ENCODE data around the gene PARN.
"Not testable (repeated sequence)": the region's sequence is repeated elsewhere in the genome, so short reads cannot be mapped to it uniquely, and the experiment has no call there.

Gene PARN

GRCh38 chr16:14559809-14560241 lies 70.2 kb downstream of the PARN start:
- TF ChIP-seq, protein P1, sequence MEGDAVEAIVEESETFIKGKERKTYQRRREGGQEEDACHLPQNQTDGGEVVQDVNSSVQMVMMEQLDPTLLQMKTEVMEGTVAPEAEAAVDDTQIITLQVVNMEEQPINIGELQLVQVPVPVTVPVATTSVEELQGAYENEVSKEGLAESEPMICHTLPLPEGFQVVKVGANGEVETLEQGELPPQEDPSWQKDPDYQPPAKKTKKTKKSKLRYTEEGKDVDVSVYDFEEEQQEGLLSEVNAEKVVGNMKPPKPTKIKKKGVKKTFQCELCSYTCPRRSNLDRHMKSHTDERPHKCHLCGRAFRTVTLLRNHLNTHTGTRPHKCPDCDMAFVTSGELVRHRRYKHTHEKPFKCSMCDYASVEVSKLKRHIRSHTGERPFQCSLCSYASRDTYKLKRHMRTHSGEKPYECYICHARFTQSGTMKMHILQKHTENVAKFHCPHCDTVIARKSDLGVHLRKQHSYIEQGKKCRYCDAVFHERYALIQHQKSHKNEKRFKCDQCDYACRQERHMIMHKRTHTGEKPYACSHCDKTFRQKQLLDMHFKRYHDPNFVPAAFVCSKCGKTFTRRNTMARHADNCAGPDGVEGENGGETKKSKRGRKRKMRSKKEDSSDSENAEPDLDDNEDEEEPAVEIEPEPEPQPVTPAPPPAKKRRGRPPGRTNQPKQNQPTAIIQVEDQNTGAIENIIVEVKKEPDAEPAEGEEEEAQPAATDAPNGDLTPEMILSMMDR (IDR thresholded peaks at IDR 0.05; ENCODE audit: insufficient read depth, low read length, missing control alignments), result no peak
- CTCF ChIA-PET, result interaction anchor here (1.7 kb wide), 1 partner anchor 19 kb away, joined by 3 read pairs; no protein-coding TSS in a partner anchor
- POLR2A ChIA-PET, result no interaction called here
- DNase-seq (ENCODE audit: low read depth, low spot score), result no peak
- H3K4me3 ChIP-seq (ENCODE audit: low read depth, low read length), result no peak overlapping the region

GRCh38 chr16:14553447-14553846 lies 76.6 kb downstream of the PARN start:
- POLR2A ChIA-PET, result no interaction called here
- DNase-seq (ENCODE audit: low read depth, low spot score), result no peak
- H3K4me3 ChIP-seq (ENCODE audit: low read depth, low read length), result no peak overlapping the region
- TF ChIP-seq, protein P1 (IDR thresholded peaks at IDR 0.05; ENCODE audit: insufficient read depth, low read length, missing control alignments), result no peak
- CTCF ChIA-PET, result no interaction called here

DNA sequence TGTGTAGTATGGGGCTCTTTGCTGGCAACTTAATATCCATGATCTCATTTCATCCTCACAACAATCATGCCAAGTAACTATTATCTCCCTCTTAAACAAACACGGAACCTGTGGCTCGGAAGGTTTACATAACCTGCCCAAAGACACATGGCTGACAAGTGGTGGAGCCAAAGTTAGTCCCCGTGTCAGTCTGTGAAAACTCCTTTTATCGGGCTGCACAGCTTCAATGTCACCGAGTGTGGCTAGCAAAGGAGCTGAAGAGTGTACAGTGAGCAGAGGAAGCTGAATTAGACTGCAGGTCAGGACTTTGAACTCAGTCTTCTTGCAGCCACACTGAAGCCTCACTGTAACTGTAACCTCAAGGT lies 80.3 kb downstream of the PARN start:
- TF ChIP-seq, protein P1 (IDR thresholded peaks at IDR 0.05; ENCODE audit: insufficient read depth, low read length, missing control alignments), result no peak
- DNase-seq (ENCODE audit: low read depth, low spot score), result no peak
- ChIA-PET CTCF (interaction anchor here (1.0 to 1.1 kb wide), 3 partner anchors 11 to 249 kb away, joined by 3 to 4 read pairs (median 4); no protein-coding TSS in a partner anchor), POLR2A (no interaction called here)
- H3K4me3 ChIP-seq (ENCODE audit: low read depth, low read length), result no peak overlapping the region

DNA sequence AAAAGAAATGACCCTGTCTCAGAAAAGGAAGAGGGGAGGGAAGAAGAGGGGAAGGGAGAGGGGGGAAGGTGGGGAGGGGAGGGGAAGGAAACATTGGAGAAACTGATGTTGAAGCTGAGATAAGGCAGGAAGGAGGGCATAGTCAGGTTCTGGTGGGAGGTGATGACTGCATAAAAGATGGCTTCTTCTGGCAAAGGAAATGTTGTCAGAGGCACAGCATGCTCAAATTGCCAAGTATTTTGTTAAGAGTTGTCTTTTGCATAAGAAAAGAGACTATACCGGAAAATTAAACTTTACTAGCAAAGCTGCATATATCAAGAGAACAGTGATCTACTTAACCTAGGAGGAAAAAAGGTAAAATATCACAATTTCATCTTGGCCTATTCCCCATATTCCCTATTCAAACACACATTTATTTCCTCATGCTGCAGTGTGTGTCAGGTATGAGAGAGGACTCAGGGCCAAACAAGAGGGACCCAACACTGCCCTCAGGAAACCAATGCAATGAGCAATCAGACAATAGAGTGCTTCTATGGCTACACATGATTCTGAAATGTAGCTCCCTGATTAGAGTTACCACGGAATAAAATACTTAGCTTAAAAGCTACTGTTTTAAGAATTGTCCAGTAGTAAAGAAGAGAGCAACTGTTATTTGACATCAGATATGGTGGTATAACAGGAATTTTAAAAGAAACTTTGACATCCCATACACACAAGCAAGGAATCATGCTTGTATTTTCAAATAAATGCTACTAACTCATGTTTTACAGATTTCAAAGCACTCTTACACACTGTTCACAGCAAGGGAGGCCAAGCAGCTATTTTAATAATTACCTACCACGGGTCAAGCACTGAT lies 80.9 kb downstream of the PARN start:
- TF ChIP-seq, protein P1 (IDR thresholded peaks at IDR 0.05; ENCODE audit: insufficient read depth, low read length, missing control alignments), result no peak
- CTCF ChIA-PET, result interaction anchor here (1.0 kb wide), 2 partner anchors 52 to 248 kb away, joined by 4 read pairs; no protein-coding TSS in a partner anchor
- DNase-seq (ENCODE audit: low read depth, low spot score), result no peak
- POLR2A ChIA-PET, result no interaction called here
- H3K4me3 ChIP-seq (ENCODE audit: low read depth, low read length), result no peak overlapping the region

- ChIA-PET POLR2A (no interaction called here), CTCF (interaction anchor here (0.7 to 2.2 kb wide), 4 partner anchors 16 to 263 kb away, joined by 3 to 6 read pairs (median 6); no protein-coding TSS in a partner anchor)
- TF ChIP-seq, protein P1 (IDR thresholded peaks at IDR 0.05; ENCODE audit: insufficient read depth, low read length, missing control alignments), result no peak
- no peak for DNase-seq (ENCODE audit: low read depth, low spot score)
- no peak overlapping the region for H3K4me3 ChIP-seq (ENCODE audit: low read depth, low read length)
Measured at GRCh38 chr16:14545346-14545884, 84.6 kb downstream of the PARN start.

GRCh38 chr16:14544846-14545245 lies 85.2 kb downstream of the PARN start:
- H3K4me3 ChIP-seq (ENCODE audit: low read depth, low read length); DNase-seq (ENCODE audit: low read depth, low spot score); POLR2A ChIA-PET: not testable (repeated sequence)
- CTCF ChIA-PET, result interaction anchor here (1.4 to 2.2 kb wide), 3 partner anchors 16 to 20 kb away, joined by 5 to 6 read pairs (median 6); no protein-coding TSS in a partner anchor
